Neural progenitor cell (in vitro differentiated cells): ENCODE results near the gene PPM1F.

Experiments
- EZH2 ChIP-seq: fragments of 200-600 bp; sonication (generic); IDR thresholded peaks from 2 replicates; pipeline ENCODE4 v1.6.1; 2017; ENCODE audit warnings: antibody characterized with exemption, mild to moderate bottlenecking, moderate library complexity
- EZH2phosphoT487 ChIP-seq: fragments of 200-600 bp; sonication (generic); IDR thresholded peaks from 2 replicates; pipeline ENCODE4 v1.6.1; 2017; ENCODE audit warnings: antibody characterized with exemption
- TF ChIP-seq, protein P1 (sequence below): fragments of 200-600 bp; sonication (generic); IDR thresholded peaks from 2 replicates; pipeline ENCODE4 v1.5.1; 2017; ENCODE audit warnings: antibody characterized with exemption, mild to moderate bottlenecking

DNA sequence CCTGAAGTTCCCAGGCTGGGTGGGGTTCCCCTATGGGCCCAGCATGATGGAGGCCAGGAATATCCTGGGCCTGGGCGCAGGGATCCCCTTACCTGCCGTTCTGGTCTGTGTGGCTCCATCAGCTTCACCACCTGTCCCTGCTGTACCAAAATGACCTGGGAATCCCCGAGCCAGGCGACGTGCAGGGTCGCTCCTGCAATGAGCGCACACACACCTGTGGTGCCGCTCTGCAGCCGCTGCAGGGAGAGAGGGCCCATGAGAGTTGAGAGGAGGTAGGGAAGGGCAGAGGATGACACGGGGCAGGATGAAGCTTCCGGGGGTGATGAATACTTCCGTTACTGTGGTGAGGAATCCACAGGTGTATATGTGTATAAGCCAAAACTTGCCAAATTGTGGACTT lies 21.6 kb downstream of the PPM1F start:
- TF ChIP-seq, protein P1, sequence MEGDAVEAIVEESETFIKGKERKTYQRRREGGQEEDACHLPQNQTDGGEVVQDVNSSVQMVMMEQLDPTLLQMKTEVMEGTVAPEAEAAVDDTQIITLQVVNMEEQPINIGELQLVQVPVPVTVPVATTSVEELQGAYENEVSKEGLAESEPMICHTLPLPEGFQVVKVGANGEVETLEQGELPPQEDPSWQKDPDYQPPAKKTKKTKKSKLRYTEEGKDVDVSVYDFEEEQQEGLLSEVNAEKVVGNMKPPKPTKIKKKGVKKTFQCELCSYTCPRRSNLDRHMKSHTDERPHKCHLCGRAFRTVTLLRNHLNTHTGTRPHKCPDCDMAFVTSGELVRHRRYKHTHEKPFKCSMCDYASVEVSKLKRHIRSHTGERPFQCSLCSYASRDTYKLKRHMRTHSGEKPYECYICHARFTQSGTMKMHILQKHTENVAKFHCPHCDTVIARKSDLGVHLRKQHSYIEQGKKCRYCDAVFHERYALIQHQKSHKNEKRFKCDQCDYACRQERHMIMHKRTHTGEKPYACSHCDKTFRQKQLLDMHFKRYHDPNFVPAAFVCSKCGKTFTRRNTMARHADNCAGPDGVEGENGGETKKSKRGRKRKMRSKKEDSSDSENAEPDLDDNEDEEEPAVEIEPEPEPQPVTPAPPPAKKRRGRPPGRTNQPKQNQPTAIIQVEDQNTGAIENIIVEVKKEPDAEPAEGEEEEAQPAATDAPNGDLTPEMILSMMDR: no peak
- TF ChIP-seq EZH2: no peak
- no peak for TF ChIP-seq EZH2phosphoT487
